ENCODE measurements around the gene ARHGAP21. TPM values are rescaled to one million over a fixed set of nuclear protein-coding genes. Genes with fewer than 3 reads are reported as not detected.
A peak's percentile ranks its signal among the peaks of the same experiment; 100 is the strongest.

ARHGAP21 gene
- total RNA-seq, 2 donors from 2014 or later = 38.9 to 44.2 TPM

GRCh38 chr10:24724381-24725228, 918 bp upstream of the ARHGAP21 start:
- ATAC-seq = peak; percentile 89
- Histone ChIP-seq H3K36me3 (replicated peaks in 1 of 2; ENCODE audit: insufficient read depth in 1 of 2, low read depth in 2 of 2) (no peaks in the 10 kb centered on the region), H3K27ac (peak overlapping the region; percentile 85 to 97 (median 96)), H3K9me3 (no peaks in the 10 kb centered on the region), H3K4me1 (peaks cover 18% of the 10 kb centered on the region), H3K4me3 (peak overlapping the region; percentile 45 to 48), H3K27me3 (no peaks in the 10 kb centered on the region)
- TF ChIP-seq POLR2A (IDR thresholded peaks at IDR 0.05) (peak; percentile 86 to 94 (median 93)), CTCF (IDR thresholded peaks at IDR 0.05) (peak in 1 of 7 experiments; percentile 13)
- WGBS, 2 donors = 1 to 2% methylated on average over 16 to 52 of the region's 52 CpGs
- peak; percentile 97 to 99 (median 98) for DNase-seq
- intact Hi-C loops (cut with DNase I) = no loop called here

- TF ChIP-seq CTCF (IDR thresholded peaks at IDR 0.05) = no peak
- no peak for TF ChIP-seq POLR2A (IDR thresholded peaks at IDR 0.05)
- no peaks in the 10 kb centered on the region for H3K36me3 ChIP-seq (replicated peaks in 1 of 2; ENCODE audit: insufficient read depth in 1 of 2, low read depth in 2 of 2)
- ATAC-seq = peak; percentile 25
- H3K9me3 ChIP-seq = no peaks in the 10 kb centered on the region
- DNase-seq = peak in 1 of 4 donors; percentile 41
- H3K4me1 ChIP-seq = peaks cover 30% of the 10 kb centered on the region
- H3K27ac ChIP-seq = peak overlapping the region; percentile 85 to 97 (median 96)
- intact Hi-C loops (cut with DNase I) = no loop called here
- H3K27me3 ChIP-seq = no peaks in the 10 kb centered on the region
- no peak overlapping the region for H3K4me3 ChIP-seq
- 0% methylated on average over 40 of the region's 70 CpGs; no CpG with 5 or more reads in 1 of the 2 donors for WGBS, 2 donors
Observed at GRCh38 chr10:24723386-24723787, 300 bp downstream of the ARHGAP21 start.

- no peaks in the 10 kb centered on the region for H3K9me3 ChIP-seq
- H3K27me3 ChIP-seq = no peaks in the 10 kb centered on the region
- DNase-seq (peak; percentile 54 to 70 (median 59)), ATAC-seq (peak; percentile 34)
- peaks cover 36% of the 10 kb centered on the region for H3K4me1 ChIP-seq
- H3K27ac ChIP-seq = peak overlapping the region; percentile 85 to 97 (median 96)
- intact Hi-C loops (cut with DNase I) = no loop called here
- 0 to 8% methylated on average over 2 to 78 of the region's 84 CpGs for WGBS, 2 donors
- peak overlapping the region; percentile 24 to 48 for H3K4me3 ChIP-seq
- no peaks in the 10 kb centered on the region for H3K36me3 ChIP-seq (replicated peaks in 1 of 2; ENCODE audit: insufficient read depth in 1 of 2, low read depth in 2 of 2)
- peak in 3 of 7 experiments; percentile 7 to 15 (median 8) for TF ChIP-seq CTCF (IDR thresholded peaks at IDR 0.05)
- TF ChIP-seq POLR2A (IDR thresholded peaks at IDR 0.05) = peak; percentile 29 to 63 (median 61)
Observed at GRCh38 chr10:24722676-24723385, 856 bp downstream of the ARHGAP21 start.

- H3K27me3 ChIP-seq = no peaks in the 10 kb centered on the region
- H3K4me3 ChIP-seq = peak overlapping the region; percentile 24 to 48
- intact Hi-C loops (cut with DNase I) = no loop called here
- WGBS, 2 donors = 1 to 5% methylated on average over 19 of the region's 19 CpGs
- ATAC-seq = no peak
- TF ChIP-seq POLR2A (IDR thresholded peaks at IDR 0.05) (no peak), CTCF (IDR thresholded peaks at IDR 0.05) (no peak)
- DNase-seq = no peak
- no peaks in the 10 kb centered on the region for H3K9me3 ChIP-seq
- H3K36me3 ChIP-seq (replicated peaks in 1 of 2; ENCODE audit: insufficient read depth in 1 of 2, low read depth in 2 of 2) = no peaks in the 10 kb centered on the region
- peaks cover 41% of the 10 kb centered on the region for H3K4me1 ChIP-seq
- peak overlapping the region; percentile 85 to 97 (median 96) for H3K27ac ChIP-seq
Observed at GRCh38 chr10:24722131-24722675, 1.5 kb downstream of the ARHGAP21 start.
